ENCODE measurements around the gene NDUFAF7. TPM values are rescaled to one million over a fixed set of nuclear protein-coding genes. Genes with fewer than 3 reads are reported as not detected.

Gene NDUFAF7
- total RNA-seq = 20.4 and 20.7 TPM in 2 replicates

DNA sequence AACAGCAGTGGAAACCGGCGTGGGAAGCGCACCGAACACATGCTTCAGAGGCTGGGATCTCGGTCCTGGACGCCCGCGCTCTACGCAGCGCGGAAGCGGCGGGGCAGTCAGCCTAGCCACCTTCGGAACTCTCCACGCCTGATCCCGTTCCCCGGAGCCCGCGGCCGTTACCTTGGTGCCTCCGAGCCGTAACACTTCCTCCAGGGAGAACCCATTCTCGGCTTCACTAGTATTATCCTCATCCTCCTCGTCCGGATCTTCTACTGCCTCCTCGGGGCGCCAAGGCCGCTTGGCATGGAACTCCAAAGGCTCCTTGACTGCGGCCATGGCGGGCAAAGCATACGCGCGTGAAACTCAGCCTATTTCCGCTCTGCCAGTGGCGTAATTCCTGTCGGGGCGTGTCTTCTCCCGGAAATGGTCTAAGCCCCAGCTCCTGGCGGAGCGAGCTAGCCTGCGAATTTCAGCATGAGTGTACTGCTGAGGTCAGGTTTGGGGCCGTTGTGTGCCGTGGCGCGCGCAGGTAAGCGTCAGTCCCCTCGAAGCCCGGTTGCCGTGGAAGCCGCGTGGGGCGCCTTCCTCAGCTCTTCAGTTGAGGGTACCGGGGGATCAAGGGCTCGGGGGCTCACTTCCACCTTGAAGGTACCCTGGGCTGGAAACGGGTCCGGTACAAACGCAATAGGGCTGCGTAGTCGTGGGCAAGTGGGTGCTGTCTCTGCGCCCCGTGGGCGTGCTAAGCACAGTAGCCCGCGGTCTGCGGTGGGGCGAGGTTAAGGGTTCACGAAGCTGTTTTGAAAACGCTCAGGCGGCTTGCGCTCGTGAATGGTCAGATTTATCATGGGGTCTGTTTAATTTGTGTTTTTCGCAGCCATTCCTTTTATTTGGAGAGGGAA lies at the start of gene NDUFAF7, which contains the start of gene CEBPZ:
TSS of gene NDUFAF7 (plus strand) at position 418 of the 890 bp plus-strand sequence. CDS start at position 466, 48 bp downstream.
TSS of gene CEBPZ (minus strand) at position 356 of the 890 bp plus-strand sequence. CDS start at position 327, 29 bp downstream.

DNA sequence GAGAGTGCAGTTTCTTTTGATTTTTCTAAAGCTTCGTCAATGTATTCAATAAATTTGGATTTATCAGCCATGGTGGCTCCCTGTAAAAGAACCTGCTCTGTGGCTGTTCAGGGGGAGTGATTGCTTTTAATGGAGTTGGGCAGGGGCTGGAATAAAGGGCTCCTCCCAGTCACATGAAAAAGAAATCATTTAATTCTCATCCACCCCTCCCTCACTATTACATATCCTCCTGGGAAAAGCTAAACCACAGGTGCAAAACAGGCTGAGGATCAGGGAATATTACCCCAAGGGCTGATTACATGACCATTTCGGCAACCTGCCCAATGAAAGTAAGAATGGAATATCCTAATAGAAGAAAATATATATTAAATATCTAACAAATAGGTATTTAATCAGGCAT lies 42.9 kb upstream of the NDUFAF7 start, which contains the start of gene SULT6B1:
TSS of gene SULT6B1 (minus strand) at position 101 of the 400 bp plus-strand sequence. CDS start at position 71, 30 bp downstream.

DNA sequence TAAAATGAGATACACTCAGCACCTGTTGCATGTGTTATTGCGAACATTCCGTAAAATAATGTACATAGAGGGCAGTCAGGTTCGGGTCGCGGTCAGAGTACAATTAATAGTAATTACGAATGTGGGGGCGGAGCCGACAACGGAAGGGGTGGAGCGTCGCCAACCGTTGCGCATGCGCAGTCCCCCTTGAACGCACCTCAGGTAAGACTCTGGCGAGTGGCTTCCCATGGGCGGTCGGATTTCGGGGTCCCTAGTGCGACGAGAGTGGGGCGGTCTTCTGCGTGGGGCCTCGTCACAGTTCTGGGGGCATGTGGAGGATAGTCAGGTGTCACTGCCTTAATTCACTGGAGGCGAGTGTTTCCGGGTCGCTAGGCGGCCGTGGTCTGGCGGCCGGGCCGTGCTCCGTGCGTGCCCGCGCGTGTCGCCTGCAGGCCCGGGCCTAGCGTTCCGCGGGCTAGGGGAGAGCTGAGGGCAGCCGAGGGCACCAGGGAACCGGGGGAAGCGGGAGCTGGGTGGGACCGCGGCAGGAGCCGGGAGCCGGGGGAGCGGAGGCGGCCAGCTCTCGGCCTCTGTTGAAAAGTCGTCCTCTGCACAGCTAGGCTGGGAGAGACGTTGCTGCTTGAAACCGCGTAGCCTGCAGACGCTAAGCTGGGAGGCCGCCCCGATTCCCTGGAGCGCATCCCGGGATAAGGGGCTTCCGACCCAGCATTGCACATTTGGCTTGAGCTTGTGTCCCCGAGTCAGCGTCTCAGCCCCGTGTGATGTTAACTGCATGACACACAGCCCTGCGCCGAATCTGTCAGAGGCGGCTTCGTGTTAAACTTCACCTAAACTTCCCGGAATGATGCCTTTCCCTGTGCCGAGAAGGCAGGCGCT lies 34.9 kb upstream of the NDUFAF7 start, which contains the start of gene CEBPZOS:
TSS of gene CEBPZOS (plus strand) at position 177 of the 876 bp plus-strand sequence. CDS start 3,209 bp downstream, outside the sequence.

Other genes starting within 250 kb of the NDUFAF7 start
- 24.1 and 26.8 TPM in 2 replicates for gene HEATR5B, start 147.3 kb upstream of the NDUFAF7 start, total RNA-seq
- gene GPATCH11, start 147.1 kb upstream of the NDUFAF7 start, total RNA-seq = 7.6 and 12.9 TPM in 2 replicates
- gene EIF2AK2, start 74.7 kb upstream of the NDUFAF7 start, total RNA-seq = 45.1 and 51.0 TPM in 2 replicates
- gene SULT6B1, start 43.0 kb upstream of the NDUFAF7 start, total RNA-seq = not detected in 2 replicates
- 15.6 and 17.9 TPM in 2 replicates for gene CEBPZOS, start 35.2 kb upstream of the NDUFAF7 start, total RNA-seq
- gene CEBPZ, start 62 bp upstream of the NDUFAF7 start, total RNA-seq = 59.6 and 81.5 TPM in 2 replicates
- 72.6 and 80.0 TPM in 2 replicates for gene PRKD3, start 93.2 kb downstream of the NDUFAF7 start, total RNA-seq
- 30.5 and 43.6 TPM in 2 replicates for gene QPCT, start 113.0 kb downstream of the NDUFAF7 start, total RNA-seq